Right lobe of liver (tissue), 6 donors: ENCODE measurements around the gene TRABD2B. TPM values are rescaled to one million over a fixed set of nuclear protein-coding genes. Genes with fewer than 3 reads are reported as not detected.

Experiments
- ATAC-seq, 4 donors: fragments of 200-7000 bp; cut with Tn5 transposase; one replicate each; pipeline ENCODE4 v1.9.1; 2020; ENCODE audit warnings: mild to moderate bottlenecking in 4 of 4, moderate library complexity in 4 of 4
- DNase-seq, 3 donors: peaks; one replicate each; pipeline ENCODE4 v3.0.0-alpha.2; 2020
- H3K27ac ChIP-seq, 3 donors: fragments of 200-600 bp; one replicate each; pipeline ENCODE4 v1.8.0; 2022
- H3K27me3 ChIP-seq, 2 donors: fragments of 200-600 bp; one replicate each; pipeline ENCODE4 v1.8.0; 2022
- H3K36me3 ChIP-seq, 4 donors: fragments of 200-600 bp; sonication (generic) in 1 of 4; one replicate each; pipeline versions ENCODE4 v1.5.1 to v1.8.0; 2017 to 2022; ENCODE audit warnings: control low read depth in 1 of 4
- H3K4me1 ChIP-seq, 4 donors: fragments of 200-600 bp; sonication (generic) in 1 of 4; one replicate each; pipeline versions ENCODE4 v1.5.1 to v1.8.0; 2017 to 2022; ENCODE audit warnings: control low read depth in 1 of 4
- H3K4me3 ChIP-seq, 3 donors: fragments of 200-600 bp; one replicate each; pipeline ENCODE4 v1.8.0; 2022
- H3K9me3 ChIP-seq, 4 donors: fragments of 200-600 bp; sonication (generic) in 1 of 4; one replicate each; pipeline versions ENCODE4 v1.5.1 to v1.8.0; 2017 to 2022; ENCODE audit warnings: control low read depth in 1 of 4
- POLR2A ChIP-seq: fragments of 450-650 bp; IDR thresholded peaks from one replicate; pipeline ENCODE4 v1.6.1; 2017; ENCODE audit warnings: antibody characterized with exemption, mild to moderate bottlenecking
- WGBS: methylation state at CpG from one replicate; pipeline ENCODE4 v1.1.6; 2018; ENCODE audit warnings: low coverage, low lambda C conversion rate; ENCODE audit not compliant: insufficient coverage; ENCODE audit errors: missing lambda C conversion rate; 5-methylcytosine and 5-hydroxymethylcytosine counted together
- intact Hi-C, 2 donors: fragments of 100-400 bp; cut with DNase I; formaldehyde crosslinking; loops; one replicate each; pipeline versions ENCODE4 v1.11.2 to v1.14.1; 2022
- total RNA-seq, 6 experiments: library from RNA; depleted of rRNA in 2 of 6; stranded (reverse); fragments of >200 nt in 2 of 6; fragmentation: NEBNext Ultra II Directional in 3 of 6; extraction: Animal tissue kit (Norgen Biotek cat#: 25700) in 3 of 6; gene quantifications; one replicate each; pipeline versions ENCODE4 v1.1.0 to v1.2.4, GENCODE V29; 2016 to 2023
- TF ChIP-seq, protein P1 (sequence below), 4 donors: fragments of 200-600 bp in 3 of 4; fragments of 450-650 bp in 1 of 4; IDR thresholded peaks; one replicate each; pipeline versions ENCODE4 v1.5.1 to v1.8.0; 2016 to 2022; ENCODE audit warnings: antibody characterized with exemption in 4 of 4, mild to moderate bottlenecking in 2 of 4
- donor health status: DM: no; HTN: yes; CAD: no.
- donor health status: DM: no; HTN: no; CAD: no.
- donor health status: DM: no; HTN: no; CAD: no.
- donor health status: DM: no; HTN: yes; CAD: no.
- donor health status: DM: no; HTN: yes; CAD: no.

Gene TRABD2B
- total RNA-seq, 6 experiments from 2014 or later = 0.55 to 9.5 (median 1.8) TPM

GRCh38 chr1:47759936-47760629 lies 237.1 kb downstream of the TRABD2B start:
- ATAC-seq (no peak), DNase-seq (no peak)
- no peaks in the 10 kb centered on the region for H3K36me3 ChIP-seq
- H3K27ac ChIP-seq = no peak overlapping the region
- no peak for TF ChIP-seq POLR2A
- TF ChIP-seq, protein P1, sequence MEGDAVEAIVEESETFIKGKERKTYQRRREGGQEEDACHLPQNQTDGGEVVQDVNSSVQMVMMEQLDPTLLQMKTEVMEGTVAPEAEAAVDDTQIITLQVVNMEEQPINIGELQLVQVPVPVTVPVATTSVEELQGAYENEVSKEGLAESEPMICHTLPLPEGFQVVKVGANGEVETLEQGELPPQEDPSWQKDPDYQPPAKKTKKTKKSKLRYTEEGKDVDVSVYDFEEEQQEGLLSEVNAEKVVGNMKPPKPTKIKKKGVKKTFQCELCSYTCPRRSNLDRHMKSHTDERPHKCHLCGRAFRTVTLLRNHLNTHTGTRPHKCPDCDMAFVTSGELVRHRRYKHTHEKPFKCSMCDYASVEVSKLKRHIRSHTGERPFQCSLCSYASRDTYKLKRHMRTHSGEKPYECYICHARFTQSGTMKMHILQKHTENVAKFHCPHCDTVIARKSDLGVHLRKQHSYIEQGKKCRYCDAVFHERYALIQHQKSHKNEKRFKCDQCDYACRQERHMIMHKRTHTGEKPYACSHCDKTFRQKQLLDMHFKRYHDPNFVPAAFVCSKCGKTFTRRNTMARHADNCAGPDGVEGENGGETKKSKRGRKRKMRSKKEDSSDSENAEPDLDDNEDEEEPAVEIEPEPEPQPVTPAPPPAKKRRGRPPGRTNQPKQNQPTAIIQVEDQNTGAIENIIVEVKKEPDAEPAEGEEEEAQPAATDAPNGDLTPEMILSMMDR (IDR thresholded peaks at IDR 0.05) = no peak
- no peaks in the 10 kb centered on the region for H3K9me3 ChIP-seq
- no peaks in the 10 kb centered on the region for H3K4me1 ChIP-seq
- H3K4me3 ChIP-seq = no peak overlapping the region
- H3K27me3 ChIP-seq = no peaks in the 10 kb centered on the region
- intact Hi-C loops = no loop called here
- 80% methylated on average over 7 of the region's 9 CpGs for WGBS

DNA sequence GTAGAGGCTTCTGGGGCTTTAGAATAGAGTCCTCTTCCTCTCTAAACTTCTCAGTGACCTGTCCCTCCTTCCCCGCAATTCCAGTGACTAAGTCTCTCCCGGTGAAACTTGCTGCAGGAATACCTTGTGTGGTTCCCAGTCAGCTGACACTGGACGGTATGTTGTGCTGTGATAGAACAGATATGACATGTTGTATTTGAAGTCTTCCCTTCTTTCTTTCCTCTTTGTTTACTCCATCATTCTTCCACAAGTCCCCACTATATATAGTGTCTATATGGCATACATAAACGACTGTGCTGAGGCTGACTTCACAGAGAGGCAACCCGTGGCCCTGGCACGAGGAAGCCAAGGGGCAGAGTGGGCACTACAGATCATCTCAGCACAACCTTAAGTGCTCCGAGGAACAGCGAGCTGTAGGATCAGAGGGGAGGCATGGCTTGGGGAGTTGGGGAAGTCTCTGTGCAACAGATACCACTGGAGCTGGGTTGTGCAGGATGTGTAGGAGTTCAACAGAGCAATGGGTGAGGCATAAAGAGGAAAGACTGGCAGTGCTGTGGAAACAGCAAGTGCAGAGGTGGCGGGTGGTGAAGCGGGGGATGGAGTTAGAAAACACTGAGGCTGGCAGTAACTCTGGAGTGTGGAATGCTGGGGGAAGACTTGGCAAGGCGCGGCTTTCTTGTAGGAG lies 237.8 kb downstream of the TRABD2B start:
- Histone ChIP-seq H3K9me3 (no peaks in the 10 kb centered on the region), H3K4me1 (no peaks in the 10 kb centered on the region), H3K36me3 (no peaks in the 10 kb centered on the region), H3K4me3 (no peak overlapping the region), H3K27me3 (no peaks in the 10 kb centered on the region), H3K27ac (no peak overlapping the region)
- no peak for ATAC-seq
- DNase-seq = peak in 1 of 3 donors; percentile 37
- WGBS = 85% methylated on average over 12 of the region's 12 CpGs
- intact Hi-C loops = no loop called here
- TF ChIP-seq POLR2A = no peak

DNA sequence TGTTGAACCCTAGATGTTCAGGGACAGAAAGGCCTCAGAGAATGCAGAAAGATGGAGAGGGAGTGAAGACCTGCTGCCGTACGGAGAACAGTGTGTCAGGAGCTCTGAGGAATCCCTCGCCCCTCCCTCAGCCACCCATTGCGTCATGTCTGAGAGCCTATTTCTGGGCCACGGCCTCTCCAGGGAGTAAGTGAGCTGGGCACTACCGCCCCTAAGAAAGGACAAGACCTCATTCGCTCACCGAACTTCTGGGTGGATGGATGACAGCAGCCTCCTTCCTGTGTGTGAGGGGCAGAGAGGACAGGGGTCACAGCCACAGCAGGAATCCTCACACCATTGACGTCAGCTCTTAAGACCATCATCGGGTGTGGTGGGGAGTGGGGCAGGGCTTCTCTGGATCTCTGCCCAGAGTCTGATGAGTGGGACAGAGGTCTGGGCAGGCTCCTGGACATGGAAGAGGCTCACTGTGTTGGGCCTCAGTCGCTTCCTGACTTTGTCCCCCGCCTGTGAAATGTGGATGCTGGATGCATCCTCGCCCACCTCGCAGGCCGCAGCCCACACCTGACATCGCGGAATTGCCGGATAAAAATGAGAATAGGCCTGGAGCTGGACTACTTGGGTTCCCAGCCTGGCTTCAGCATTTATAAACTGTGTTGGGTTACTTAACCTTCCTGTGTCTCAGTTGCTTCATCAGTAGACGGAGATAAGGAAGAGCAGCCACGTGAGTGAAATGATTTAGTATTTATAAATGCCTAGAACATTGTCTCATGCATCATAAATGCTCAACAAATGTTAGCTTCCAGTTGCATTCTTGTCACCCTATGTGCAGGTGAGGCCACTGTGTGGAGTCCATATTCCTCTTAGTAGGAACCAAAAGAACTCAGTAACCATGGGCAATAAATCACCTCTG lies 238.6 kb downstream of the TRABD2B start:
- Histone ChIP-seq H3K36me3 (no peaks in the 10 kb centered on the region), H3K27me3 (no peaks in the 10 kb centered on the region), H3K9me3 (no peaks in the 10 kb centered on the region), H3K27ac (no peak overlapping the region), H3K4me3 (no peak overlapping the region), H3K4me1 (no peaks in the 10 kb centered on the region)
- no peak for TF ChIP-seq POLR2A
- TF ChIP-seq, protein P1 (IDR thresholded peaks at IDR 0.05) = no peak
- no peak for ATAC-seq
- no peak for DNase-seq
- intact Hi-C loops = no loop called here
- WGBS = 73% methylated on average over 9 of the region's 20 CpGs

DNA sequence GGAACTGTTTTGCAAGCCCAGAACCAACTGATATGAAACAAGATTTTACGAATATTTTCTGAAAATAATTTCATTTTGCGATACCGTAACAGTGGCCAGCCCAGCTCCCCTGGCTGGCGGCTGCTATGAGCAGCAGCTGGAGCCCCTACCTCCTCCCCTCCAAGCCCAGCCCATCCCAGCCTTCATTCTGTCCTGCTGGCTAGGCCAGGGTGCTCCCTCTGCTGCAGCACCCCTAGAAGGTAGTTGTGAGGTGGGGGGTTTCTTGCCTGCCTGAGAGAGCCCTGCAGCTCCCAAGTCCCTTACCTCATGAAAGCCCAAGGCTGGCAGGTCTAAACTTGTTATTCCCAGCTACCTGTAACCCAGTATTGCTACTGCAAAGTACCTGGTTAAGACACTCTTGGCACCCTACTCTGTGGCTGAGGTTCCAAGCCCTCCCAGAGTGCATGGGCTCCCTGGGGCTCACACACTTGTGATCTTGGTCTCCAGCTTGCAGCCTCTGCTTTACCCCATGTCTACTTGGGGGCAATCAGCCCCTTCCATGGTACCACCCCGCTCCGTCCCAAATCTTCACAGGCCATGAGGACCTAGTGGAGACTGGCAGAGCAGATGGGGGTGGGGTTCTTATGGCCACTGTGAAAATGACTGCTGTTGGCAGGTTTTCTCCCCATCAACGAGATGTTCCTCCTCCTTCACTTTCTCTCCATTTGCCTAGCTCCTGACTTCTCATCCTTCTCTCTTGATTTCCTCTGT lies 239.8 kb downstream of the TRABD2B start:
- Histone ChIP-seq H3K4me3 (no peak overlapping the region), H3K36me3 (no peaks in the 10 kb centered on the region), H3K27ac (no peak overlapping the region), H3K9me3 (no peaks in the 10 kb centered on the region), H3K4me1 (no peaks in the 10 kb centered on the region), H3K27me3 (no peaks in the 10 kb centered on the region)
- ATAC-seq (no peak), DNase-seq (peak in 1 of 3 donors; percentile 27)
- WGBS = 81% methylated on average over 4 of the region's 7 CpGs
- TF ChIP-seq POLR2A = no peak
- intact Hi-C loops = no loop called here

- Histone ChIP-seq H3K36me3 (no peaks in the 10 kb centered on the region), H3K9me3 (no peaks in the 10 kb centered on the region), H3K4me3 (no peak overlapping the region), H3K27ac (no peak overlapping the region), H3K27me3 (no peaks in the 10 kb centered on the region), H3K4me1 (no peaks in the 10 kb centered on the region)
- intact Hi-C loops = no loop called here
- DNase-seq (peak in 1 of 3 donors; percentile 35), ATAC-seq (no peak)
- TF ChIP-seq POLR2A = no peak
- TF ChIP-seq, protein P1 (IDR thresholded peaks at IDR 0.05) = no peak
- WGBS = 91% methylated on average over 4 of the region's 8 CpGs
These were observed 240.8 kb downstream of the TRABD2B start for GRCh38 chr1:47756411-47756810.
